ENCODE data around the gene CSF3R. TPM values are rescaled to one million over a fixed set of nuclear protein-coding genes. Genes with fewer than 3 reads are reported as not detected.
A peak's percentile ranks its signal among the peaks of the same experiment; 100 is the strongest.

CSF3R gene
- total RNA-seq, 1 donor from 2014 or later = 2.5 TPM

DNA sequence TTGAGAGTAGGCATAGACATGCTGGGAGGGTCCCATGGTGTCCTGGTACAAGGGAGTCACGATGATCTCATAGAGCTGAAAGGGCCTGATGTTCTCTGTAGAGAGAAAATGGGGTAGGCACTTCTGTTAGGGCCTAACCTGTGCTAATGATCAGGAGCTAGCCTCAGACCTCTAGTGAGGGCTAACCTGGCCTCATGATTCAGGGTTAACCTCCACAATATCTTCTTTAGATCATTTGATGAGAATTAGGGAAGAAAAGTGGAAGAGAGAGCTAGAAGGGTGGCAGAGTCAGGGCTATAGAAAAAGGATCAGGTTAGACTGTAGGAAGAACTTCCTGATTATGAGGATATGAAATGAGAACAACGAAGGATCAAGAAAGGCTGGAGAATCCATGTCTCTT, 13.6 kb downstream of the CSF3R start:
- Mint-ChIP-seq H3K27me3 (ENCODE audit: low read depth) (no peaks in the 10 kb centered on the region), H3K36me3 (no peaks in the 10 kb centered on the region), H3K4me1 (peaks cover 15% of the 10 kb centered on the region), H3K4me3 (no peak overlapping the region), H3K9me3 (no peaks in the 10 kb centered on the region), H3K27ac (no peak overlapping the region)
- no peak for DNase-seq (ENCODE audit: low spot score in 2 of 2, unreplicated experiment in 2 of 2)
- TF ChIP-seq, protein P1, sequence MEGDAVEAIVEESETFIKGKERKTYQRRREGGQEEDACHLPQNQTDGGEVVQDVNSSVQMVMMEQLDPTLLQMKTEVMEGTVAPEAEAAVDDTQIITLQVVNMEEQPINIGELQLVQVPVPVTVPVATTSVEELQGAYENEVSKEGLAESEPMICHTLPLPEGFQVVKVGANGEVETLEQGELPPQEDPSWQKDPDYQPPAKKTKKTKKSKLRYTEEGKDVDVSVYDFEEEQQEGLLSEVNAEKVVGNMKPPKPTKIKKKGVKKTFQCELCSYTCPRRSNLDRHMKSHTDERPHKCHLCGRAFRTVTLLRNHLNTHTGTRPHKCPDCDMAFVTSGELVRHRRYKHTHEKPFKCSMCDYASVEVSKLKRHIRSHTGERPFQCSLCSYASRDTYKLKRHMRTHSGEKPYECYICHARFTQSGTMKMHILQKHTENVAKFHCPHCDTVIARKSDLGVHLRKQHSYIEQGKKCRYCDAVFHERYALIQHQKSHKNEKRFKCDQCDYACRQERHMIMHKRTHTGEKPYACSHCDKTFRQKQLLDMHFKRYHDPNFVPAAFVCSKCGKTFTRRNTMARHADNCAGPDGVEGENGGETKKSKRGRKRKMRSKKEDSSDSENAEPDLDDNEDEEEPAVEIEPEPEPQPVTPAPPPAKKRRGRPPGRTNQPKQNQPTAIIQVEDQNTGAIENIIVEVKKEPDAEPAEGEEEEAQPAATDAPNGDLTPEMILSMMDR (IDR thresholded peaks at IDR 0.05; ENCODE audit: unreplicated experiment) = no peak

DNA sequence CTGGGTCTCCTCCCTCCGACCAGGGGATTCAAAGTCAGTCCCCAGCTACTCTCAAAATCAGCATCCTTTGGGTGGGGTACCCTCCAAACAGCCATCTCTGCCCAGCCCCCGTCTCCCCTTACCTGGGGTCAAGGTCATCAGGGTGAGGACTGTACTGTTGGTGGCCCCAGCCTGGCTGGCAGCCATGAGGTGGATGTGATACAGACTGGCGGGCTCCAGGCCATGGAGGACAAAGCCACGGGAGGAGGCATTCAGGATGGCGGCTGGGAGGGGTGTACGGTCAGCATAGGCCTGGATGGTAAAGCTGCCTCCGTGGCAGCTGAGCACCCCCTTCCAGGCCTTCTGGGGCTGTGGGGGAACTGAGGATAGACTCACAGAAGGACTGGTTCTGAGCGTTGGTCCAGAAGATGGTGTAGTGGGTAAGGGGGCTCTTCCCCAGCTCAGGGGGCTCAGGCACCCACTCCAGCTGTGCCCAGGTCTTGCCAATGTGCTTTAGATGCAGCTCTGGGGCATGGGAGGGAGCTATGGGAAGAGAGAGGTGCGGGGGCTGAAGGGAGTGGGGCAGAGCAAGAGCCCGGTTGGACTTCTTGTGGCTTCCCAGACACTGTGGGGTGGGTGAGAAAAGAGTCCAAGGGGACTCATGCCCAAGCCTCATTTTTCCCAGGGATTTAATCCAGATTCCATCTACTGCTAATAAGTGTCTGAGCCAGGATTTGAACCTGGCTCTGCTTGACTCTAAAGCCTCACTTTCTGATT, 14.8 kb downstream of the CSF3R start:
- TF ChIP-seq, protein P1 (IDR thresholded peaks at IDR 0.05; ENCODE audit: unreplicated experiment) = no peak
- H3K27ac Mint-ChIP-seq = no peak overlapping the region
- H3K4me3 Mint-ChIP-seq = no peak overlapping the region
- no peak for DNase-seq (ENCODE audit: low spot score in 2 of 2, unreplicated experiment in 2 of 2)
- peaks cover 21% of the 10 kb centered on the region for H3K4me1 Mint-ChIP-seq
- H3K36me3 Mint-ChIP-seq = no peaks in the 10 kb centered on the region
- no peaks in the 10 kb centered on the region for H3K27me3 Mint-ChIP-seq (ENCODE audit: low read depth)
- no peaks in the 10 kb centered on the region for H3K9me3 Mint-ChIP-seq

DNA sequence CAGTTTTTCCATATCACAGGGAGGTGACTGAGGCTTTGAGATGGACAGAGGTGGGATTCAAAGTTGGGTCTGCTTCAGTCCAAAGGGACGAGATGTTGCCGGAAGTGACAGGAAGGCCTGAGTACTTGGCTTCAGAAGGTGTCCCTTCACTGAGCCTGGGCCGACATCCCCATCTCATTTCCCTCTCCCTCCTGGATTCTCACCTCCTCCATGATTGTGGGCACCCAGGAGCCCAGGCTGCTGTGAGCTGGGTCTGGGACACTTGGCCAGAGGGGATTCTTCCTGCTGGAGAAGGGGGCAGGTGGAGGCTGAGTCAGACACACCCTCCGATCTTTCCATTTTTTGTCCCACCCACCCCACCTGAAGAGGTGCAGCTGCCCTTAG, 15.7 kb downstream of the CSF3R start:
- no peak for DNase-seq (ENCODE audit: low spot score in 2 of 2, unreplicated experiment in 2 of 2)
- Mint-ChIP-seq H3K4me1 (peaks cover 21% of the 10 kb centered on the region), H3K4me3 (no peak overlapping the region), H3K27ac (no peak overlapping the region), H3K9me3 (no peaks in the 10 kb centered on the region), H3K27me3 (ENCODE audit: low read depth) (no peaks in the 10 kb centered on the region), H3K36me3 (no peaks in the 10 kb centered on the region)
- TF ChIP-seq, protein P1 (IDR thresholded peaks at IDR 0.05; ENCODE audit: unreplicated experiment) = no peak

DNA sequence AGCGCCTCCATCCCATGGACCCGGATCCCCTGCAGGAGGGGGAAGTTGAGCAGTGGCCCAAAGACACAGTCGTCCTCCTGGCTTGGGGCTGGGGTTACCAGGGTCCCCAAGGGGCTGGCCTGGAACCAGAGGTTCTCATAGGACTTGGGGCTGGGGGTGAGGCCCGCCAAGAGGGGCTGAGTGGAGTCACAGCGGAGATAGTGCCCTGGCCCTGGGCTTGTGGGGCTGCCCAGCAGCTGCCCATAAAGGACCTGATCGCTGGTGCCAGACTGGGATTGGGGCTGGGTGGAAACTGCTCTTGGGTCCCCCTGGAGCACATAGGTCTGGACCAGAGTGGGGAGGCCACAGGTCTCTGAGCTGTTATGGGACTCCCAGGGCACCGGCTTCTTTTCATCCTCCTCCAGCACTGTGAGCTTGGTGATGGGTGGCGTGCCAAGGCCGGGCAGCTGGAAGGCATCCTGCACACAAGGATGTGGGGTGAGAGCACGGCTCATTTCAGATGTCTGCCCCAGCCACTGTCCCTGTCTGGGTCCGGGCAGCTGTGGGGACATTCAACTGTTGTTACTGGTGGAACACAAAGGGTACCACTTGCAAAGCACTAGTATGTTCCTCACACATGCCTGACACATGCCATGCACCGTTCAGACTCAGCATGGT, 16.2 kb downstream of the CSF3R start:
- Mint-ChIP-seq H3K27me3 (ENCODE audit: low read depth) (no peaks in the 10 kb centered on the region), H3K9me3 (no peaks in the 10 kb centered on the region), H3K4me3 (no peak overlapping the region), H3K27ac (no peak overlapping the region), H3K4me1 (peaks cover 21% of the 10 kb centered on the region), H3K36me3 (no peaks in the 10 kb centered on the region)
- DNase-seq (ENCODE audit: low spot score in 2 of 2, unreplicated experiment in 2 of 2) = no peak
- TF ChIP-seq, protein P1 (IDR thresholded peaks at IDR 0.05; ENCODE audit: unreplicated experiment) = no peak

DNA sequence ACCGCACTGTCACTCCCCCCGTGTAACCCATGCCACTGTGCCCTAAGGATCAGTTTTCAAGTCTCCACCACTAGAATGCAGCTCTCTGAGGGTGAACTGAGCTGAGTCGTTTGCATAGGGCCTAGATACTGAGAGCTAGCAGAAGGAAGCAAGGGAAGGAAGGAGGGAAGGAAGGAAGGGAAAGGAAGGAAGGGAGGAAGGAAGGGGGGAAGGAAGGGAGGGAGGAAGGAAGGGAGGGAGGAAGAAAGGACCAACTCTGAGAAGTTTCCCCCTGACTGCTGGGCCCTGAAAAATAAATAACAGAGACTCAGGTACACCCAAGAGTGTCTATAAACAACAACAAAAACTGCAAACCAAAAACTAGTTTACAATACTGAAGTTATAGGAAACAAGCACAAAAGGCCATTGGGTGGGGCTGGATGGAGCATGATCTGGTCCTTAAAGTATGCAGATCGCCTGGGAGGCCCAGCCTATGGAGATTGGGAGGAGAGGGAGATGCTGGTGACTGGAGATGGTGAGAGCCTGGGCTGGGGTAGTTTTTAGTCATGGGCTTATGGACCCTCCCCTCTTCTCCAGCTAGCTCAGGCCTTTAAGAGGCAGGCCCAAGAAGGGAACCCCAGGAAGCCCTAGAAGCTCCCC, 16.9 kb downstream of the CSF3R start:
- H3K27ac Mint-ChIP-seq = peak overlapping the region; percentile 99
- DNase-seq (ENCODE audit: low spot score in 2 of 2, unreplicated experiment in 2 of 2) = no peak
- peaks cover 3% of the 10 kb centered on the region for H3K36me3 Mint-ChIP-seq
- no peak overlapping the region for H3K4me3 Mint-ChIP-seq
- no peaks in the 10 kb centered on the region for H3K27me3 Mint-ChIP-seq (ENCODE audit: low read depth)
- TF ChIP-seq, protein P1 (IDR thresholded peaks at IDR 0.05; ENCODE audit: unreplicated experiment) = no peak
- H3K9me3 Mint-ChIP-seq = no peaks in the 10 kb centered on the region
- H3K4me1 Mint-ChIP-seq = peaks cover 21% of the 10 kb centered on the region
